Upper lobe of right lung (tissue), 1 donor: Measurements from ENCODE around the gene GABPB1. TPM values are rescaled to one million over a fixed set of nuclear protein-coding genes. Genes with fewer than 3 reads are reported as not detected.

Experiments used
- ATAC-seq: fragments of 200-7000 bp; cut with Tn5 transposase; one replicate; pipeline ENCODE4 v1.9.1; 2020; ENCODE audit warnings: mild to moderate bottlenecking, moderate library complexity
- DNase-seq: peaks from one replicate; pipeline ENCODE4 v3.0.0-alpha.2; 2020
- H3K27ac ChIP-seq: fragments of 200-600 bp; one replicate; pipeline ENCODE4 v1.8.0; 2022
- H3K27me3 ChIP-seq: fragments of 200-600 bp; one replicate; pipeline ENCODE4 v1.8.0; 2022; ENCODE audit warnings: mild to moderate bottlenecking
- H3K36me3 ChIP-seq: fragments of 200-600 bp; one replicate; pipeline ENCODE4 v1.8.0; 2022
- H3K4me1 ChIP-seq: fragments of 200-600 bp; one replicate; pipeline ENCODE4 v1.8.0; 2022
- H3K4me3 ChIP-seq: fragments of 200-600 bp; one replicate; pipeline ENCODE4 v1.8.0; 2022; ENCODE audit warnings: mild to moderate bottlenecking
- H3K9me3 ChIP-seq: fragments of 200-600 bp; one replicate; pipeline ENCODE4 v1.8.0; 2022
- CTCF ChIP-seq: fragments of 200-600 bp; IDR thresholded peaks from one replicate; pipeline ENCODE4 v1.8.0; 2022; ENCODE audit warnings: antibody characterized with exemption
- intact Hi-C: fragments of 100-400 bp; cut with DNase I; formaldehyde crosslinking; loops from one replicate; pipeline ENCODE4 v1.11.0; 2022
- total RNA-seq: library from RNA; stranded (reverse); fragmentation: NEBNext Ultra II Directional; extraction: Animal tissue kit (Norgen Biotek cat#: 25700); gene quantifications from one replicate; pipeline ENCODE4 v1.2.1, GENCODE V29; 2021
- donor health status: DM: no; HTN: yes; CAD: no; lungs with severe emphysema.

The GABPB1 gene
- total RNA-seq, 1 donor from 2014 or later, result 21.2 TPM

GRCh38 chr15:50340416-50340815 is 14.6 kb downstream of the GABPB1 start:
- ATAC-seq (peak; percentile 42), DNase-seq (no peak)
- no peak overlapping the region for H3K4me3 ChIP-seq
- no peaks in the 10 kb centered on the region for H3K4me1 ChIP-seq
- no peaks in the 10 kb centered on the region for H3K36me3 ChIP-seq
- TF ChIP-seq CTCF, result no peak
- H3K27me3 ChIP-seq, result no peaks in the 10 kb centered on the region
- H3K27ac ChIP-seq, result no peak overlapping the region
- intact Hi-C loops, result no loop called here
- H3K9me3 ChIP-seq, result no peaks in the 10 kb centered on the region

DNA sequence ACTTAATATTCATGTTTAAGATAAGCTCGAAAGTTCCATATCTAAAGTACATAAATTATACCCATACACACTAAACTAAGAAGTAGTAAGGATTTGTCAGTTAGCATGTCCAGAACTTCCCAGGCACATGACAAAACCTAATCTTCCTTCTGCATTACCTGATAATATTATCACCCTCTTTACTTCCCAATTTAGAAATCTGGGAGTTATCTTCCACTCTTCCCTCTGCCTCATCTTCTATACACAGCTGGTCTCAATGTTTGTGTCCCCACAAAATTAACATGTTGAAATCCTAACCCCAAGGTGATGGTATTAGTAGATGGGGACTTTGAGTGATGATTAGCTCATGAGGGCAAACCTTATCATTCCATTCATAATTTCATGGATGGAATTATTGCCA is 15.3 kb downstream of the GABPB1 start:
- H3K9me3 ChIP-seq, result no peaks in the 10 kb centered on the region
- H3K36me3 ChIP-seq, result no peaks in the 10 kb centered on the region
- no peak overlapping the region for H3K27ac ChIP-seq
- no peaks in the 10 kb centered on the region for H3K27me3 ChIP-seq
- H3K4me1 ChIP-seq, result no peaks in the 10 kb centered on the region
- DNase-seq (no peak), ATAC-seq (no peak)
- H3K4me3 ChIP-seq, result no peak overlapping the region
- intact Hi-C loops, result no loop called here
- TF ChIP-seq CTCF, result no peak

DNA sequence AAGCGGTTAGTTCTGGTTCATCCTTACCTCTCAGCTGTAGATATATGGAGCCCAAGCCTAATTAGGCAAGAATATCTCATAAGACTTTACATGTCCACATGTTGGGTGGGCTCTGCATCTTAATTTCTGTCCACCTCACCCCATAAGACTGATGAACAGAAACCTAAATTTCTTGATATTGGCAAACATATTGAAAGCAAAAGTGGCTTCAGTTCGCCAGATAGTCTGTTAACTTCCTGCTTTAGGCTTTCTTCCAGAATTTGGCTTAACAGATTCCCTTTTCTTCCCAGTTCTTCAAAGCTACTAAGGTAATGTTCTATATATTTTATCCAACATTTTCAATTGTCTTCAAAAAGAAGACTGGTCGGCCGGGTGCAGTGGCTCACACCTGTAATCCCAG is 19.7 kb downstream of the GABPB1 start:
- no peaks in the 10 kb centered on the region for H3K9me3 ChIP-seq
- DNase-seq, result no peak
- intact Hi-C loops, result no loop called here
- H3K27ac ChIP-seq, result no peak overlapping the region
- H3K4me3 ChIP-seq, result no peak overlapping the region
- no peaks in the 10 kb centered on the region for H3K4me1 ChIP-seq
- no peak for TF ChIP-seq CTCF
- H3K27me3 ChIP-seq, result no peaks in the 10 kb centered on the region
- H3K36me3 ChIP-seq, result no peaks in the 10 kb centered on the region
- ATAC-seq, result no peak

DNA sequence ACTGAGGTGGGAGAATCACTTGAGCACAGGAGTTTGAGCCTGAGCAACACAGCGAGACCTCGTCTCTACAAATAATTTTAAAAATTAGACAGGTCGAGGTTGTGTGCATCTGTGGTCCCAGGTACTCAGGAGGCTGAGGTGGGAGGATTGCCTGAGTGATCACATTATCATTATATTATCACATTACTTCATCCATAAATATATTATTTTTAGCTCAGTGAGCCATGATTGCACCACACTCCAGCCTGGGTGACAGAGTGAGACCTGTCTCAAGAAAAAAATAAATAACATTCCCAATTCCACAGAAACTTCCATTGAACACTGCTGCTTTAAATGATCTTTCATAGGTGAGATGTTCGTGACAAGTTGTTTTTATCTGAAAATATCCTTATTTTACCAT is 21.8 kb downstream of the GABPB1 start:
- no peaks in the 10 kb centered on the region for H3K4me1 ChIP-seq
- ATAC-seq (no peak), DNase-seq (no peak)
- no peak overlapping the region for H3K4me3 ChIP-seq
- intact Hi-C loops, result no loop called here
- no peak for TF ChIP-seq CTCF
- no peaks in the 10 kb centered on the region for H3K36me3 ChIP-seq
- no peaks in the 10 kb centered on the region for H3K27me3 ChIP-seq
- no peak overlapping the region for H3K27ac ChIP-seq
- H3K9me3 ChIP-seq, result no peaks in the 10 kb centered on the region

GRCh38 chr15:50330921-50331320 is 24.1 kb downstream of the GABPB1 start:
- Histone ChIP-seq H3K9me3 (no peaks in the 10 kb centered on the region), H3K27ac (no peak overlapping the region), H3K27me3 (no peaks in the 10 kb centered on the region), H3K4me3 (no peak overlapping the region), H3K36me3 (no peaks in the 10 kb centered on the region), H3K4me1 (no peaks in the 10 kb centered on the region)
- intact Hi-C loops, result no loop called here
- DNase-seq (no peak), ATAC-seq (no peak)
- no peak for TF ChIP-seq CTCF

DNA sequence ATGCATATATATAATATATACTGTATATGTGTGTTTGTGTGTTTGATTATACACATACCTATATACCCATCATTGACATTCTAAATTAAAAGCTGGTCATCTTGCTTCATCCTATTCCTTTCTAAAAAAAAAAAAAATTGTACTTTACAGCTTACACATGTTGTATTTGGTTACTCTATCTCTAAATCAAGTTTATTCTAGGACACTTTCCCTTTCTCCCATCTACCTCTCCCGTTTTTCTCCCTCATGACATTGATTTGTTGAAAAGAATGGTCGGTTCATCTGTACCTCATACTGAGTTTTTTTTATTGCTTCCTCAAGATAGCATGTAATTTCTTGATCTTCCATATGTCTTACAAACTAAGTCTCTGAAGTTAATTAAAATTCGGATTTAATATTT is 26.9 kb downstream of the GABPB1 start:
- DNase-seq, result no peak
- no peak overlapping the region for H3K4me3 ChIP-seq
- TF ChIP-seq CTCF, result no peak
- H3K27me3 ChIP-seq, result no peaks in the 10 kb centered on the region
- no peak for ATAC-seq
- no peak overlapping the region for H3K27ac ChIP-seq
- no peaks in the 10 kb centered on the region for H3K9me3 ChIP-seq
- H3K4me1 ChIP-seq, result no peaks in the 10 kb centered on the region
- no peaks in the 10 kb centered on the region for H3K36me3 ChIP-seq
- intact Hi-C loops, result no loop called here
